ENCODE data around the gene GPC5.
"Not testable (repeated sequence)": the region's sequence is repeated elsewhere in the genome, so short reads cannot be mapped to it uniquely, and the experiment has no call there.

Gene GPC5

GRCh38 chr13:92262100-92262788 is 863.8 kb downstream of the GPC5 start:
- DNase-seq (ENCODE audit: low read depth in 2 of 2) = no peak

- DNase-seq (ENCODE audit: low read depth in 2 of 2) = no peak
Observed at GRCh38 chr13:92265408-92265807, 867.0 kb downstream of the GPC5 start.

DNA sequence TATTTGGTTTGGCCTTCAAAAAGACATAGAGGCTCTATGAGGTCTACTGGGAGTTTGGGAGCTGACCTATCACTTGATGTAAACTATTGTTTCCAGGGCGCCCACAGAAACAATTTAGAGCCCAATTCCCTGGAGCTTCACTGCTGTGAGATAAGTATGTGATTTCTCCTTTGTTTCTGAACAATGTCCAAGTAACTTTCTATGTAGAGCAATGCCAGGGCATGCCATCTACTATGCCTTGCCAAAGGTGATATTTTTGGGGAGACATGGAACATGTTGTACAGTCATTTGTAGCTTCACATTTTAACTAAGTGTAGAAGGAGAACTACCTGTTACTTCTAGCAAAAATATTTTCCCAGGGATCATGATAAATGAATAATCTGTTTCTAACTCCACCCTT is 872.6 kb downstream of the GPC5 start:
- no peak for DNase-seq (ENCODE audit: low read depth in 2 of 2)

DNA sequence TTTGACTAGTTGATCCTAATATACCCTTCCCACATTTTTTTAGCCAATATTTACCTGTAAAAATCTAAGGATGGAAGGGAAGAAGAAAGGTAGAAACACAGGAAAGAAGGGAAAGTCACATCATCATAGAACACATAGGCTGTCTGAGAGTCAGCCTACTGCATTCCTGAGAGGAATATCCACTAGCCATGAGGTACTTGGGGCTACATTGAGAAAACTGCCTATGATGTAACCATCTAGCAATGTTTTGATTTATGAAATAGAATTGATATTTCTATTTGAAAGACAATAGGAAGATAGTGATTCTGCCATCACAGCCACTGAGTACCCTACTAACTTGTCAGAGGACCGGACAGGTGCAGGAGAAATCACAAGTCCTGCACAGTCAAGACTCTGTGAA is 873.8 kb downstream of the GPC5 start:
- DNase-seq (ENCODE audit: low read depth in 2 of 2) = no peak

DNA sequence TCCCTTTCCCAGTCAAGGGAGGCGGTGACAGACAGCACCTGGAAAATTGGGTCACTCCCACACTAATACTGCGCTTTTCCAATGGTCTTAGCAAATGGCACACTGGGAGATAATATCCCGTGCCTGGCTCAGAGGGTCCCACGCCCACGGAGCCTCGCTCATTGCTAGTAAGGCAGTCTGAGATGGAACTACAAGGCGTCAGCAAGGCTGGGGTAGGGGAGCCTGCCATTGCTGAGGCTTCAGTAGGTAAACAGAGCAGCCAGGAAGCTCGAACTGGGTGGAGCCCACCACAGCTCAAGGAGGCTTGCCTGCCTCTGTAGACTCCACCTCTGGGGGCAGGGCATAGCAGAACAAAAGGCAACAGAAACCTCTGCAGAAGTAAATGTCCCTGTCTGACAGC is 882.6 kb downstream of the GPC5 start:
- not testable (repeated sequence) for DNase-seq (ENCODE audit: low read depth in 2 of 2)

GRCh38 chr13:92290718-92291307 is 892.4 kb downstream of the GPC5 start:
- not testable (repeated sequence) for DNase-seq (ENCODE audit: low read depth in 2 of 2)

GRCh38 chr13:92294533-92294932 is 896.1 kb downstream of the GPC5 start:
- not testable (repeated sequence) for DNase-seq (ENCODE audit: low read depth in 2 of 2)

DNA sequence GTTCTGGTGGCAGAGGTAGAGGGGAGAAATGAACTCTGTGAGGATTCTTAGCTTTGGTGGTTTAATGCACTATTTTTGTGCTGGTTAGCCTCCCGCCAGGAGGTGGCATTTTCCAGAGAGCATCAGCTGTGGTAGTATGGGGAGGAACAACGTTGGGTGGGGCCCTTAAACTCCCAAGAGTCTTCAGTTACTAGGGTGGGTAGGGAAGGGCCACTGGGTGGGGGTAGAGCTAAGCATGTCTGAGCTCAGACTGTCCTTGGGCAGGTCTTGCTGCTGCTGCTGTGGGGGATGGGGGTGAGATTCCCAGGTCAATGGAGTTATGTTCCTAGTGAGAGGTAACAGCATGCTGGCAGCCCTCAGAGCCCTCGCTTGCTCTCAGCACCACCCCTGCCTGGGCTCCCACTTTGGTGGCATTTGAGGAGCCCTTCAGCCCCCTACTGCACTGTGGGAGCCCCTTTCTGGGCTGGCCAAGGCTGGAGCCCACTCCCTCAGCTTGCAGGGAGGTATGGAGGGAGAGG is 897.8 kb downstream of the GPC5 start:
- not testable (repeated sequence) for DNase-seq (ENCODE audit: low read depth in 2 of 2)

GRCh38 chr13:92297971-92298942 is 899.8 kb downstream of the GPC5 start:
- no peak for DNase-seq (ENCODE audit: low read depth in 2 of 2)

GRCh38 chr13:92300651-92301050 is 902.2 kb downstream of the GPC5 start:
- DNase-seq (ENCODE audit: low read depth in 2 of 2) = no peak

GRCh38 chr13:92303428-92303827 is 905.0 kb downstream of the GPC5 start:
- no peak for DNase-seq (ENCODE audit: low read depth in 2 of 2)

GRCh38 chr13:92307752-92308151 is 909.3 kb downstream of the GPC5 start:
- no peak for DNase-seq (ENCODE audit: low read depth in 2 of 2)

GRCh38 chr13:92312823-92313222 is 914.4 kb downstream of the GPC5 start:
- no peak for DNase-seq (ENCODE audit: low read depth in 2 of 2)

- DNase-seq (ENCODE audit: low read depth in 2 of 2) = no peak
Observed at GRCh38 chr13:92313382-92313781, 915.0 kb downstream of the GPC5 start.

DNA sequence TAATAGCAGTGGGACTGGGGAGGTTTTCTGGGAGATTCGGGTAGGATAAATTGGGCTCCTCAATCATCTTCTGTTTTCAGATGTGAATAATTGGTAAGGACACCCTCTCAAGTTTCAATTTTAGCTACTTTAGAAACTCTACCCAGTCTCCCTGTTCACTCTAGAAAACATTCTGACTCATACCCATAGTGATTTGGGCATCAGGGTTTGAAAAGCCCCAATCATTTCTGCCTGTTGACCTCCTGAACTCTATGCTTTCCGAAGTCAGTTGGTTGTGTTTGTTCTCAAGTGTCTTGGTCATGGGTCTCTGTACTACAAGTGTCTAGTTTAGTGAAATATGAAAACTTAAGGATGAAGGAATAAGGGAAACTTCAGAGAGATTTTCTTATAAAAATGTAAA is 916.8 kb downstream of the GPC5 start:
- no peak for DNase-seq (ENCODE audit: low read depth in 2 of 2)

DNA sequence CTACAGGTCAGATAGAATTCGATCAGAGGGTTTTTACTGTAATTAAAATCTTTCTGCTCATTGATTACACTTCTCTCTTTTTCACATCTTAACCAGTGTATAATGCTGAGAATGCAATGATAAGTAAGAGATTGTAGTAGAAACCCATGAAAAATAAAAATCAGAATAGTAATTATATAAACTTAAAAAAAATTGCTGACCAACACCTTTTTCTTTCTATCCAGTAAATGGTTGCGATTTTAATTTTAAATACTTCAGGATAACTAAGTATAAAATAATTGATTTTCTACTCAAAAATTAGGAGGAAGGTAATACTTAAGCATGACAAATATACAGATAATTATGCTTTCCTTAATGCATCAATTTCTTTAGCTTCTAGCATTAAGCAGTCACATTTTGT is 917.6 kb downstream of the GPC5 start:
- no peak for DNase-seq (ENCODE audit: low read depth in 2 of 2)

DNA sequence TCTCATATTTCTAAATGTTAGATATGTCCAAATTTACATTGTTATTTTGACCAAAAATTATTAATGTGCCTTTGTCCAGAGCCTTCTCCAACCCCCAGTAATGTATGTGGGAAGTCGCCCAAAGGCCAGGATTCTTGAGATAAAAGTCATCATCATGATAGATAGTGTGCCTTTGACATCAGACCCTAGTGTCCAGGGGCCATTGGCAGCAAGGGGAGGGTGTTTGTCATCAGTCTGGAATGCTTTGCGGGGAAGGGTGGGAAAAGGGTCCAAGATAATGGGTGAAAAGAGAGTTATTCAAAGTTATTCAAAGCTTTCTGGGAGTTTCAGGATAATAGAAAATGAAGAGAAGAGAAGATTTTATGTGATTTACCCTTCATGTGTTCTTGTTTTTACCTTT is 918.6 kb downstream of the GPC5 start:
- no peak for DNase-seq (ENCODE audit: low read depth in 2 of 2)

DNA sequence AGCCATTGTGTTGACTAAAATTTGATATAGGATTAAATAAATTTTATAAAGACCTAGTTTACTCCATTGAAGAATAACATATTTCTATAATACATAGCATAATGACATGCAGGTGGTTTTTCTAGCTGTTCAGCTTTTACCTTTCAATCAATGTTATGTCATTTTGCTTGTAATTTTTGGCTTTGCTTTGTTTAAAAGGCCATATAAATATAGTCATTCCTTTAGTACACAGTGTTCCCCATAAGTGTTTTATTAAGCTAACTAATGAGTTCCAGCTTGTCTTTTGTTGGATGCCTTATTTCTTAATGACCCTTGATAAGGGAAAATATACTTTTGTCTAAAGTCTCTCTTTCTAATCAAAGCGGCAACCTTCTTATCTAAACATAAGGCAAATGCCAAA is 921.9 kb downstream of the GPC5 start:
- no peak for DNase-seq (ENCODE audit: low read depth in 2 of 2)

DNA sequence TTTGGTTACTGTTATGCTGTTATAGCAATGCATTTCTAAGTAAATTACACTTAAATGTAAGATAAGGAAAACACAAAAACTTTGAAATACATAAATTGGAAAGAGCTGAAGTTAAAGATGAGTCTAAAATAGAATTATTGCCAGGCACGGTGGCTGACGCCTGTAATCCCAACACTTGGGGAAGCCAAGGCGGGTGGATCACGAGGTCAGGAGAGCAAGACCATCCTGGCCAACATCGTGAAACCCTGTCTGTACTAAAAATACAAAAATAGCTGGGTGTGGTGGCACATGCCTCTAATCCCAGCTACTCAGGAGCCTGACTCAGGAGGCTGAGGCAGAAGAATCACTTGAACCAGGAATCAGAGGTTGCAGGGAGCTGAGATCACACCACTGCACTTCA is 922.8 kb downstream of the GPC5 start:
- no peak for DNase-seq (ENCODE audit: low read depth in 2 of 2)

- DNase-seq (ENCODE audit: low read depth in 2 of 2) = no peak
Observed at GRCh38 chr13:92345627-92346026, 947.2 kb downstream of the GPC5 start.

GRCh38 chr13:92346046-92346445 is 947.6 kb downstream of the GPC5 start:
- no peak for DNase-seq (ENCODE audit: low read depth in 2 of 2)

DNA sequence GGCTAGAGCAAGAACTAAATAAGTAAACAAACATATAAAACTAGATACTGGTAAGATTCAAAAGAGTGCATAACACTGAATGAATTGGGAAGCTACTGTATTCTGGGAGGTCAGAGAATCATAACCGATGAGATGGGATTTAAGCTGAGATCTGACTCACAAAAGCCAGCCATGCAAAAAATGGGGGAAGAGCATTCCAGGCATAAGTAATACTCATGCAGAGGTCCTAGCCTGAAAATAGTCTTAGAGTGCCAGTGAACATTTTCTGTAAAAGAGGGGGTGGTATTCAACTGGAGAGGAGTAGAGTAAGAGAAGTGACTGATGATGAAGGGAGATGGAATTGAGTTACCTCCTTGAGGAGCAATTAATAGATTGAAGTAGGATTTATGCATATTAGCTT is 956.2 kb downstream of the GPC5 start:
- no peak for DNase-seq (ENCODE audit: low read depth in 2 of 2)
